SH-SY5Y (cell line): ENCODE results near the gene SLC9C2.

Experiments
- GATA2 ChIP-seq: IDR thresholded peaks from 2 replicates; pipeline ENCODE4 v1.6.1; 2011; ENCODE audit warnings: mild to moderate bottlenecking, low read depth, low read length
- GATA3 ChIP-seq: IDR thresholded peaks from 2 replicates; pipeline ENCODE4 v1.6.1; 2011; ENCODE audit warnings: low read depth, mild to moderate bottlenecking, low read length, moderate library complexity

- TF ChIP-seq GATA3 (no peak), GATA2 (no peak)
Measured at GRCh38 chr1:173473599-173474011, 129.3 kb downstream of the SLC9C2 start.
